Measurements from ENCODE around the gene IGSF9B.

The IGSF9B gene

DNA sequence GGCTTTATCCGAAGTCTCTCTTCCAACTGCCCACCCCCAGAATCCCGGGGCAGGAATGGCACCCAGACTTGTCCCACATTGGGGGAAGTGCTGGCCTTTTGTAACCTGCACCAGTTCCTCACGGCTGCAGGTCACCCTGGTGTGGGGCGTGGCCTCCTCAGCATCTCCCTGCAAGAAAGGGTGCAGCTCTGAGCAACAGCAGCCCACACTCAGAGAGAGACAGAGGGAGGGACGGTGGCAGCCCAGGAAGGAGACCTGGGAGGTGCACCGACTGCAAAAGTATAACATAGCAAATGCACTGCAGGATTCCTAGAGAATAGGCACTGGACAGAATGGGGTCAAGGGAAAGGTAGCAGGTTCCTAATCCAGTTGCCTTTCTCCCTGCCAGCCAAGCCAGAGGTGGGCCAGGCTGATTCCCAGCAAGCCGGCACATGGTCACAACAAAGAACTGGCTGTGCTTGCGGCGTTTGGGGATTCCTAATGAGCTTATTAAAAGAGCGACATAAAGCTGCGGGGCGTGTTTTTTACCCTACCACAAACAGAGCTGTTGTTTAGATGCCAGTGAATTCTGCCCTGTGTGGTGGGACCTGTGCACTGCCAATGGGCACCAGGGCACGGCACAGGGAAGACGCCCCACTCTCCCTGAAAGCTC lies 18.2 kb upstream of the IGSF9B start (continued):
- TF ChIP-seq, protein P1, sequence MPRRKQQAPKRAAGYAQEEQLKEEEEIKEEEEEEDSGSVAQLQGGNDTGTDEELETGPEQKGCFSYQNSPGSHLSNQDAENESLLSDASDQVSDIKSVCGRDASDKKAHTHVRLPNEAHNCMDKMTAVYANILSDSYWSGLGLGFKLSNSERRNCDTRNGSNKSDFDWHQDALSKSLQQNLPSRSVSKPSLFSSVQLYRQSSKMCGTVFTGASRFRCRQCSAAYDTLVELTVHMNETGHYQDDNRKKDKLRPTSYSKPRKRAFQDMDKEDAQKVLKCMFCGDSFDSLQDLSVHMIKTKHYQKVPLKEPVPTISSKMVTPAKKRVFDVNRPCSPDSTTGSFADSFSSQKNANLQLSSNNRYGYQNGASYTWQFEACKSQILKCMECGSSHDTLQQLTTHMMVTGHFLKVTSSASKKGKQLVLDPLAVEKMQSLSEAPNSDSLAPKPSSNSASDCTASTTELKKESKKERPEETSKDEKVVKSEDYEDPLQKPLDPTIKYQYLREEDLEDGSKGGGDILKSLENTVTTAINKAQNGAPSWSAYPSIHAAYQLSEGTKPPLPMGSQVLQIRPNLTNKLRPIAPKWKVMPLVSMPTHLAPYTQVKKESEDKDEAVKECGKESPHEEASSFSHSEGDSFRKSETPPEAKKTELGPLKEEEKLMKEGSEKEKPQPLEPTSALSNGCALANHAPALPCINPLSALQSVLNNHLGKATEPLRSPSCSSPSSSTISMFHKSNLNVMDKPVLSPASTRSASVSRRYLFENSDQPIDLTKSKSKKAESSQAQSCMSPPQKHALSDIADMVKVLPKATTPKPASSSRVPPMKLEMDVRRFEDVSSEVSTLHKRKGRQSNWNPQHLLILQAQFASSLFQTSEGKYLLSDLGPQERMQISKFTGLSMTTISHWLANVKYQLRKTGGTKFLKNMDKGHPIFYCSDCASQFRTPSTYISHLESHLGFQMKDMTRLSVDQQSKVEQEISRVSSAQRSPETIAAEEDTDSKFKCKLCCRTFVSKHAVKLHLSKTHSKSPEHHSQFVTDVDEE (CRISPR knock-in tag; IDR thresholded peaks at IDR 0.05) = no peak

DNA sequence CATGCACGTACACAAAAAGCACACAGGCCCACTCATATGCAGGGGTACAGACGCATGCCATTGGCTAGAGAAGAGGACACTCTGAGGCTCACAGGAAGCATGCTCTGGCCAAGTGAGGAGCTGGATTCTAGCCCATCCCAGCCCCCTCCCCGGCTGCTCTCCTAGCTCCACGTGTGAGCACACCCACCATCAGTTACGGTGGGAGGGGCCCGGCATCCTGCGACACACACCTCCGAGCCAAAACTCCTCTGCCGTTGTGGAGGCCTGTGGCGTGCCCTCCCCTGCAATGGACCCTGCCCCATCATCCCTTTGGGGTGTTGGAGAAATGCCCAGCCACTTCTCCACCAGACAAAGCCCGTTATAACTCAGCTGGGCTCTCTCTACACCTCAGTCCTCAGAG lies 15.1 kb upstream of the IGSF9B start:
- ATAC-seq = no peak
- TF ChIP-seq, protein P1 (CRISPR knock-in tag; IDR thresholded peaks at IDR 0.05) = no peak
- TF ChIP-seq ZFP3 (CRISPR knock-in tag; IDR thresholded peaks at IDR 0.05) (no peak), POU6F1 (CRISPR knock-in tag; IDR thresholded peaks at IDR 0.05; ENCODE audit: borderline replicate concordance, low read depth) (no peak), PATZ1 (CRISPR knock-in tag; IDR thresholded peaks at IDR 0.05; ENCODE audit: borderline replicate concordance) (no peak), ZNF8 (CRISPR knock-in tag; IDR thresholded peaks at IDR 0.05) (no peak), TOX (CRISPR knock-in tag; IDR thresholded peaks at IDR 0.05; ENCODE audit: borderline replicate concordance) (no peak), CREB5 (CRISPR knock-in tag; IDR thresholded peaks at IDR 0.05; ENCODE audit: low read depth) (no peak), PPARA (CRISPR knock-in tag; IDR thresholded peaks at IDR 0.05; ENCODE audit: borderline replicate concordance) (no peak), BACH2 (CRISPR knock-in tag; IDR thresholded peaks at IDR 0.05; ENCODE audit: borderline replicate concordance) (no peak), ZNF70 (CRISPR knock-in tag; IDR thresholded peaks at IDR 0.05) (no peak), GLIS3 (CRISPR knock-in tag; IDR thresholded peaks at IDR 0.05) (no peak), ESRRG (CRISPR knock-in tag; IDR thresholded peaks at IDR 0.05) (no peak), RARB (CRISPR knock-in tag; IDR thresholded peaks at IDR 0.05) (no peak), CSDC2 (CRISPR knock-in tag; IDR thresholded peaks at IDR 0.05) (no peak), ZFP30 (CRISPR knock-in tag; IDR thresholded peaks at IDR 0.05) (no peak)

GRCh38 chr11:133969112-133969511 lies 12.3 kb upstream of the IGSF9B start:
- no peak for ATAC-seq
- no peak for TF ChIP-seq PATZ1 (CRISPR knock-in tag; IDR thresholded peaks at IDR 0.05; ENCODE audit: borderline replicate concordance)
- TF ChIP-seq TOX (CRISPR knock-in tag; IDR thresholded peaks at IDR 0.05; ENCODE audit: borderline replicate concordance) = no peak
- no peak for TF ChIP-seq ISL1 (CRISPR knock-in tag; IDR thresholded peaks at IDR 0.05)
- no peak for TF ChIP-seq POU6F1 (CRISPR knock-in tag; IDR thresholded peaks at IDR 0.05; ENCODE audit: borderline replicate concordance, low read depth)
- no peak for TF ChIP-seq ARNTL (CRISPR knock-in tag; IDR thresholded peaks at IDR 0.05; ENCODE audit: borderline replicate concordance, low read depth)
- no peak for TF ChIP-seq ZNF8 (CRISPR knock-in tag; IDR thresholded peaks at IDR 0.05)
- TF ChIP-seq CREB5 (CRISPR knock-in tag; IDR thresholded peaks at IDR 0.05; ENCODE audit: low read depth) = no peak
- TF ChIP-seq TCF4 (CRISPR knock-in tag; IDR thresholded peaks at IDR 0.05; ENCODE audit: borderline replicate concordance) = no peak
- no peak for TF ChIP-seq OSR1 (CRISPR knock-in tag; IDR thresholded peaks at IDR 0.05)
